Activated B cell treated with CpG ODN at 0.5 μM for 24 hours (primary cell): ENCODE measurements around the gene KIAA1217. TPM values are rescaled to one million over a fixed set of nuclear protein-coding genes. Genes with fewer than 3 reads are reported as not detected.

ENCODE experiments used
- ATAC-seq: fragments of 200-7000 bp; cut with Tn5 transposase; one replicate; pipeline ENCODE4 v1.10.0; 2021; ENCODE audit warnings: low read depth, mild to moderate bottlenecking, moderate library complexity
- CTCF ChIA-PET: fragments of 350-600 bp; sonication (Branson Sonifier 250); formaldehyde crosslinking; loops from one replicate; lab custom pipeline; 2021; ENCODE audit warnings: antibody characterized with exemption; lab: Charles Lee
- POLR2A ChIA-PET: fragments of 350-600 bp; sonication (Branson Sonifier 250); formaldehyde crosslinking; loops from one replicate; lab custom pipeline; 2021; ENCODE audit warnings: antibody characterized with exemption; lab: Charles Lee
- DNase-seq: peaks from one replicate; pipeline ENCODE4 v3.0.0; 2022
- H3K27ac Mint-ChIP-seq: one replicate; pipeline ENCODE4 v1.8.0; 2020; ENCODE audit warnings: mixed read lengths
- H3K27me3 Mint-ChIP-seq: one replicate; pipeline ENCODE4 v1.8.0; 2021; ENCODE audit warnings: mixed read lengths
- H3K36me3 Mint-ChIP-seq: one replicate; pipeline ENCODE4 v1.8.0; 2021; ENCODE audit warnings: low read depth, mixed read lengths
- H3K4me1 Mint-ChIP-seq: one replicate; pipeline ENCODE4 v1.8.0; 2021; ENCODE audit warnings: mixed read lengths
- H3K4me3 Mint-ChIP-seq: one replicate; pipeline ENCODE4 v1.8.0; 2020; ENCODE audit warnings: mild to moderate bottlenecking, mixed read lengths
- H3K9me3 Mint-ChIP-seq: one replicate; pipeline ENCODE4 v1.8.0; 2020; ENCODE audit warnings: mixed read lengths
- CTCF ChIP-seq: fragments of 200-600 bp; IDR thresholded peaks from one replicate; pipeline ENCODE4 v1.8.0; 2022; ENCODE audit warnings: antibody characterized with exemption, mild to moderate bottlenecking
- intact Hi-C: fragments of 100-400 bp; cut with micrococcal nuclease; formaldehyde crosslinking; loops from one replicate; pipeline ENCODE4 v1.15.1; 2024
- total RNA-seq: library from RNA; stranded (reverse); gene quantifications from 2 replicates; pipeline ENCODE4 v1.2.3, GENCODE V29; 2022

KIAA1217 gene
- total RNA-seq, 1 donor from 2014 or later = 0.71 TPM

DNA sequence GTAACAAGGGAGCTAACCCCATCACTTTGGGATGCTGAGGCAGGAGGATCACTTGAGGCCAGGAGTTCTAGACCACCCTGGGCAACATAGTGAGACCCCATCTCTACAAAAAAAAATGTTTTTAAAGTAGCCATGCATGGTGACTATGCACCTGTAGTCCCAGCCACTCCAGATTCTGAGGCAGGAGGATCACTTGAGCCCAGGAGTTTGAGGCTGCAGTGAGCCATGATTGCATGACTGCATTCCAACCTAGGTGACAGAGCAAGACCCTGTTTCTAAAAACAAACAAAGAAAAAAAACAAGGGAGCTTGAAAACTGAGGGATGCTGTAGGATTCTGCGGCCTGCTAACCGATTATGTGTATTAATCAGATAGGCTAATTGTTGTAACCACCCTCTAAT, 4.9 kb downstream of the KIAA1217 start:
- ATAC-seq (no peak), DNase-seq (no peak)
- ChIA-PET CTCF (no interaction called here), POLR2A (no interaction called here)
- no peak for TF ChIP-seq CTCF
- peaks cover 2% of the 10 kb centered on the region for H3K9me3 Mint-ChIP-seq
- H3K36me3 Mint-ChIP-seq = no peaks in the 10 kb centered on the region
- no peak overlapping the region for H3K4me3 Mint-ChIP-seq
- H3K27ac Mint-ChIP-seq = no peak overlapping the region
- peaks cover 11% of the 10 kb centered on the region for H3K4me1 Mint-ChIP-seq
- H3K27me3 Mint-ChIP-seq = peaks cover 12% of the 10 kb centered on the region
- intact Hi-C loops = no loop called here

- DNase-seq = no peak
- H3K9me3 Mint-ChIP-seq = peaks cover 2% of the 10 kb centered on the region
- H3K4me1 Mint-ChIP-seq = peaks cover 3% of the 10 kb centered on the region
- no peak for ATAC-seq
- POLR2A ChIA-PET = no interaction called here
- no peak for TF ChIP-seq CTCF
- intact Hi-C loops = no loop called here
- no peak overlapping the region for H3K4me3 Mint-ChIP-seq
- peaks cover 4% of the 10 kb centered on the region for H3K27me3 Mint-ChIP-seq
- H3K27ac Mint-ChIP-seq = no peak overlapping the region
- CTCF ChIA-PET = no interaction called here
- no peaks in the 10 kb centered on the region for H3K36me3 Mint-ChIP-seq
Observed at GRCh38 chr10:24214762-24215161, 5.8 kb downstream of the KIAA1217 start.

DNA sequence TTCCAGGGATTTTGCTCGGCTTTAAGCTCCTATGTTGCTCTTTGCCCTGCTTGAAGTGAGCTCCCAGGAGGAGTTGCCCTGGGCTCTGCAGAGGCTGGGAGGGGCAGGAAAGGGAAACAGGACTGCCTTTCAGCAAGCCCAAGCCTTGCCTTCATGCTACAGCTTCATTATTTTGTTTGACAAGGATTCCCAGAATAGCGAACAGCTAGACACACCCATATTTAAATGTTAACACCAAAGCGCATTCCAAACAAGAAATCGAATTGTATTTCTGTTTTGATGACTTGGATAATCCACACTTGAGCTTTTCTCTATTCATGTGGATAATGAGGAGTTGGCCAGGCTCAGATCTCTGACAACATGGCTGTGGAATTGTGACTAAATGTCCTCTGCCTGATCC, 6.3 kb downstream of the KIAA1217 start:
- DNase-seq = no peak
- CTCF ChIA-PET = no interaction called here

GRCh38 chr10:24215603-24216002, 6.7 kb downstream of the KIAA1217 start:
- ChIA-PET CTCF (no interaction called here), POLR2A (no interaction called here)
- DNase-seq (no peak), ATAC-seq (no peak)
- Mint-ChIP-seq H3K4me1 (no peaks in the 10 kb centered on the region), H3K27me3 (peaks cover 2% of the 10 kb centered on the region), H3K36me3 (no peaks in the 10 kb centered on the region), H3K9me3 (peaks cover 2% of the 10 kb centered on the region), H3K4me3 (no peak overlapping the region), H3K27ac (no peak overlapping the region)
- intact Hi-C loops = no loop called here
- TF ChIP-seq CTCF = no peak

More for the DNA sequence above, 6.3 kb downstream of the KIAA1217 start:
- H3K4me3 Mint-ChIP-seq = no peak overlapping the region
- POLR2A ChIA-PET = no interaction called here
- peaks cover 2% of the 10 kb centered on the region for H3K9me3 Mint-ChIP-seq
- no peak overlapping the region for H3K27ac Mint-ChIP-seq
- H3K36me3 Mint-ChIP-seq = no peaks in the 10 kb centered on the region
- intact Hi-C loops = no loop called here
- peaks cover under 1% of the 10 kb centered on the region for H3K4me1 Mint-ChIP-seq
- no peak for ATAC-seq
- TF ChIP-seq CTCF = no peak
- peaks cover 2% of the 10 kb centered on the region for H3K27me3 Mint-ChIP-seq

DNA sequence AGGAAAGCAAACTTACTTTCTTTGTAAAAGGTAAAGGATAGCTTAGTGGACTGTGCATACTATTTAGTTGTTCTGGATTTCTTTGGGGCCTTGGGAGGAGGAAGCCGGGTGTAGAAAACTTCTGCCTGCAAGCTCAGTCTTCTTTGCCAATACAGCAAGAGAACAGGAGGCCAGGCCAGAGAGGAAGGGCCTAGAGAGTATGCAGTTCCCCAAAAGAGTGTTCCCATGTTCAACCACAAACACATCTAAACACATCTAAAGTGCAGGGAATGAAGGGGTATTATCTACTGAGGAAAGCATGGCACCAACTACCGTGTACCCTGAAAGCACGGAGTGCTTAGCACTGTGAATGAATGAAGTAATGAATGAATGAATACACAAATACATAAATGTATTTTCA, 11.0 kb downstream of the KIAA1217 start:
- ATAC-seq (no peak), DNase-seq (no peak)
- H3K9me3 Mint-ChIP-seq = no peaks in the 10 kb centered on the region
- no peaks in the 10 kb centered on the region for H3K4me1 Mint-ChIP-seq
- H3K36me3 Mint-ChIP-seq = no peaks in the 10 kb centered on the region
- CTCF ChIA-PET = no interaction called here
- no peak overlapping the region for H3K27ac Mint-ChIP-seq
- POLR2A ChIA-PET = no interaction called here
- H3K27me3 Mint-ChIP-seq = no peaks in the 10 kb centered on the region
- TF ChIP-seq CTCF = no peak
- intact Hi-C loops = no loop called here
- no peak overlapping the region for H3K4me3 Mint-ChIP-seq
